Measurements from ENCODE around the gene F2RL1.
A peak's percentile ranks its signal among the peaks of the same experiment; 100 is the strongest.
"Not testable (repeated sequence)": the region's sequence is repeated elsewhere in the genome, so short reads cannot be mapped to it uniquely, and the experiment has no call there.

Gene F2RL1

GRCh38 chr5:76810236-76810635 is 8.6 kb upstream of the F2RL1 start:
- peaks cover 29% of the 10 kb centered on the region for H3K4me1 Mint-ChIP-seq
- DNase-seq = no peak
- TF ChIP-seq CTCF (IDR thresholded peaks at IDR 0.05) = no peak
- peaks cover 7% of the 10 kb centered on the region for H3K27me3 Mint-ChIP-seq (ENCODE audit: low read depth, poor library complexity)
- peaks cover 8% of the 10 kb centered on the region for H3K36me3 Mint-ChIP-seq (ENCODE audit: low read depth)
- H3K9me3 Mint-ChIP-seq = peaks cover 19% of the 10 kb centered on the region
- no peak overlapping the region for H3K4me3 Mint-ChIP-seq
- H3K27ac Mint-ChIP-seq = no peak overlapping the region

GRCh38 chr5:76811214-76811613 is 7.6 kb upstream of the F2RL1 start:
- TF ChIP-seq CTCF (IDR thresholded peaks at IDR 0.05) = no peak
- peaks cover 8% of the 10 kb centered on the region for H3K36me3 Mint-ChIP-seq (ENCODE audit: low read depth)
- no peak overlapping the region for H3K4me3 Mint-ChIP-seq
- no peak for DNase-seq
- peaks cover 19% of the 10 kb centered on the region for H3K9me3 Mint-ChIP-seq
- no peak overlapping the region for H3K27ac Mint-ChIP-seq
- peaks cover 15% of the 10 kb centered on the region for H3K27me3 Mint-ChIP-seq (ENCODE audit: low read depth, poor library complexity)
- H3K4me1 Mint-ChIP-seq = peaks cover 24% of the 10 kb centered on the region

GRCh38 chr5:76812209-76812608 is 6.6 kb upstream of the F2RL1 start:
- not testable (repeated sequence) for H3K36me3 Mint-ChIP-seq (ENCODE audit: low read depth); H3K27ac Mint-ChIP-seq; DNase-seq; H3K4me3 Mint-ChIP-seq
- H3K4me1 Mint-ChIP-seq = peaks cover 21% of the 10 kb centered on the region
- peaks cover 19% of the 10 kb centered on the region for H3K9me3 Mint-ChIP-seq
- peaks cover 19% of the 10 kb centered on the region for H3K27me3 Mint-ChIP-seq (ENCODE audit: low read depth, poor library complexity)

- no peak overlapping the region for H3K4me3 Mint-ChIP-seq
- DNase-seq = no peak
Observed at GRCh38 chr5:76813982-76814562, 4.8 kb upstream of the F2RL1 start.

GRCh38 chr5:76816110-76816831 is 2.6 kb upstream of the F2RL1 start:
- peaks cover 1% of the 10 kb centered on the region for H3K36me3 Mint-ChIP-seq (ENCODE audit: low read depth)
- H3K9me3 Mint-ChIP-seq = peaks cover 6% of the 10 kb centered on the region
- peaks cover 59% of the 10 kb centered on the region for H3K27me3 Mint-ChIP-seq (ENCODE audit: low read depth, poor library complexity)
- peaks cover 19% of the 10 kb centered on the region for H3K4me1 Mint-ChIP-seq
- no peak overlapping the region for H3K4me3 Mint-ChIP-seq
- H3K27ac Mint-ChIP-seq = no peak overlapping the region
- no peak for TF ChIP-seq CTCF (IDR thresholded peaks at IDR 0.05)
- no peak for DNase-seq

More at GRCh38 chr5:76813982-76814562, 4.8 kb upstream of the F2RL1 start:
- TF ChIP-seq CTCF (IDR thresholded peaks at IDR 0.05) = no peak
- peaks cover 8% of the 10 kb centered on the region for H3K36me3 Mint-ChIP-seq (ENCODE audit: low read depth)
- H3K9me3 Mint-ChIP-seq = peaks cover 19% of the 10 kb centered on the region
- H3K4me1 Mint-ChIP-seq = peaks cover 10% of the 10 kb centered on the region
- H3K27ac Mint-ChIP-seq = peak overlapping the region; percentile 5
- peaks cover 37% of the 10 kb centered on the region for H3K27me3 Mint-ChIP-seq (ENCODE audit: low read depth, poor library complexity)

- peaks cover 4% of the 10 kb centered on the region for H3K36me3 Mint-ChIP-seq (ENCODE audit: low read depth)
- peaks cover 19% of the 10 kb centered on the region for H3K4me1 Mint-ChIP-seq
- H3K27me3 Mint-ChIP-seq (ENCODE audit: low read depth, poor library complexity) = peaks cover 70% of the 10 kb centered on the region
- no peak for TF ChIP-seq CTCF (IDR thresholded peaks at IDR 0.05)
- DNase-seq = peak; percentile 15
- peaks cover 4% of the 10 kb centered on the region for H3K9me3 Mint-ChIP-seq
- H3K4me3 Mint-ChIP-seq = peak overlapping the region; percentile 81
- H3K27ac Mint-ChIP-seq = no peak overlapping the region
Observed at GRCh38 chr5:76819851-76820525, 1.2 kb downstream of the F2RL1 start.

Data from nephron progenitor cell (in vitro differentiated cells).